B cell (primary cell): ENCODE results near the gene ITIH2.

Source experiments
- CTCF ChIP-seq: fragments of 200-600 bp; IDR thresholded peaks from one replicate; pipeline ENCODE4 v1.8.0; 2022; ENCODE audit warnings: antibody characterized with exemption, mild to moderate bottlenecking
- EZH2 ChIP-seq: IDR thresholded peaks from 2 replicates; pipeline ENCODE4 v1.6.1; 2012; ENCODE audit warnings: borderline replicate concordance, low read depth, mild to moderate bottlenecking, moderate library complexity, low read length; ENCODE audit not compliant: insufficient read depth, poor library complexity, severe bottlenecking

- TF ChIP-seq CTCF (no peak), EZH2 (no peak)
Observed at GRCh38 chr10:7704071-7705016, 1.2 kb downstream of the ITIH2 start.
